ENCODE data around the gene IGFBPL1. TPM values are rescaled to one million over a fixed set of nuclear protein-coding genes. Genes with fewer than 3 reads are reported as not detected.

The IGFBPL1 gene
- total RNA-seq, 4 donors from 2014 or later, result not detected

DNA sequence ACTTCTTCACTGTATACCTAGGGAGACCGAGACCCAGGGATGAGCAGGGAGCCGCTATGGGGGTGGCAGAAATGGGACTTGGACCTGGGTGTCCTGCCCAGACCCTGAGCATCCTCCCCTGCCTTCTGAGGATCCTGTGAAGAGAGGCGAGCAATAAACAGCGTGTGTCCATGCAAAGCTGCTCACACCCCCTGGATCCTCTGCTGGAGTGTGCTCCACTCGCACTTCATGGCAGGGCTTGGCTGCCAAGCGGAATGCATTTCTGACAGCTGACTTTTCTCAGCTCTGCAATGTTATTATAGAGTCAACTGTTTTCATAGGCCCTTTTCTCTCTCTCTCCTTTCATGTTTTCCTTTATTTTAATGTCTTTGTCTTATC lies 62.8 kb downstream of the IGFBPL1 start:
- TF ChIP-seq CTCF (IDR thresholded peaks at IDR 0.05; ENCODE audit: low read depth), result no peak

DNA sequence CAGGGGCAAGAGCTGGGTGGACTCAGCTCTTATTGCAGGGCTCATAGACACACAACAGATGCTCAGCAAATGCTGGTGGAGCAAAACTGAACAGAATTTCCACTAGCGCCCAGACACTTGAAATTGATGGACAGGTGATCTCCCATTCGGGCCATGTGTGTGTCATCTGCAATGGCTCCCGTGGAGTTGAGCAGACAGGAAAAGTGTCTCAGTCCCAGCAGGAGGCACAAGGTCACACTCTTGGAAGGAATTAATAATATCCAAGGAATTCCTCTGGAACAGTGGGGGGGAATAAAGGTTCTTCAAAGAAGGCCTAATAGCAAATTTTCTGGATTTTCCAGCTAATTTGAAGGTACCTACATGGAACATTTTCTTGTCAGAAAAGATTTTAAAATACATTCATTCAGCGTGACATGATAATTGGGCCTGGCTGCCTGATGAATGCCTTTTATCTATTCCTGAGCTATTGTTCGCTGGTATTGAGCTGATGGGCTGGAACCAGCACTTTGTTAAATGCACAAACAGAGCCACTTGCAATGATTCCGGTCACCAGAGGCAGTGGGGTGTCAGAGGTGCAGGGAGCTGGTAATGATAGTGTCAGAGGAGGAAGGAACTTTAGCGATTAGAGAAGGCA lies 63.3 kb downstream of the IGFBPL1 start:
- no peak for TF ChIP-seq CTCF (IDR thresholded peaks at IDR 0.05; ENCODE audit: low read depth)

GRCh38 chr9:38359689-38360385 lies 64.4 kb downstream of the IGFBPL1 start:
- TF ChIP-seq CTCF (IDR thresholded peaks at IDR 0.05; ENCODE audit: low read depth), result no peak

GRCh38 chr9:38359297-38359653 lies 65.0 kb downstream of the IGFBPL1 start:
- TF ChIP-seq CTCF (IDR thresholded peaks at IDR 0.05; ENCODE audit: low read depth), result no peak

DNA sequence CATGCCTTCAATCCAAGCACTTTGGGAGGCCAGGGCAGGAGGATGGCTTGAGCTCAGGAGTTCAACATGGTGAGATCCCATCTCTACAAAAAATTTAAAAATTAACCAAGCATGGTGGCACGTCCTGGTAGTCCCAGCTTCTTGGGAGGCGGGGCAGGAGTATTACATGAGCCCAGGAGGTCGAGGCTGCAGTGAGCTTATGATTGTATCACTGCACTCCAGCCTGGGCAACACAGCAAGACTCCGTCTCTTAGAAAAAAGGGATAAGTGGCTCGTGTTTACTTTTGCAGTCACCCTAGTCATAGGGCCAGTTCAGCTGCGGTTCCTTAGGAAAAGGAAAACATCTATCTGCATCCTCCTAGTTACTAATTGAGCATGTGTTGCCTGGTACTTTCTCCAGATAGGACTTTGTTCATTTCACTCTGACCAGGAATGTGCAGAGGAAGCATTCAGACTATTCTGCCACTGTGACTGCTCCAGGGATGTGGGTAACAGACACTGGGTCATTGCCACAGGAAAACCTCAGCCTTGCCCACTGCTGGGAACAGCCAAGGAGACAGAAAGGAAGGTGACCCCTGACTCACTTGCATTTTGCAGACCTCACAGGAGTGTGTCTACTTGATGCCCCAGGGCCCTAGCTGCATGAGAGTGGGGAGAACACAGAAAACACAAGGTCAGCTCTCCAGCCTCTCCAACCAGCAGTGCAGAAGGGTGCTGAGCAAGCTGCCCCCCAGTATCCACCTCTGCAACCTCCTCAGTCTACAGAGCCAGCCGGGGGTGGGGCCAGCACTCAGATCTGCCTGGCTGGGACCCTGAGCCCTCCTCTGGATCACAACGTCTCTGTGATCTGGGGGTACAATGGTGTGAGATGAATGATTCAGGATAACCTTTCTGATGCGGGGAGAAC lies 65.6 kb downstream of the IGFBPL1 start:
- no peak for TF ChIP-seq CTCF (IDR thresholded peaks at IDR 0.05; ENCODE audit: low read depth)

DNA sequence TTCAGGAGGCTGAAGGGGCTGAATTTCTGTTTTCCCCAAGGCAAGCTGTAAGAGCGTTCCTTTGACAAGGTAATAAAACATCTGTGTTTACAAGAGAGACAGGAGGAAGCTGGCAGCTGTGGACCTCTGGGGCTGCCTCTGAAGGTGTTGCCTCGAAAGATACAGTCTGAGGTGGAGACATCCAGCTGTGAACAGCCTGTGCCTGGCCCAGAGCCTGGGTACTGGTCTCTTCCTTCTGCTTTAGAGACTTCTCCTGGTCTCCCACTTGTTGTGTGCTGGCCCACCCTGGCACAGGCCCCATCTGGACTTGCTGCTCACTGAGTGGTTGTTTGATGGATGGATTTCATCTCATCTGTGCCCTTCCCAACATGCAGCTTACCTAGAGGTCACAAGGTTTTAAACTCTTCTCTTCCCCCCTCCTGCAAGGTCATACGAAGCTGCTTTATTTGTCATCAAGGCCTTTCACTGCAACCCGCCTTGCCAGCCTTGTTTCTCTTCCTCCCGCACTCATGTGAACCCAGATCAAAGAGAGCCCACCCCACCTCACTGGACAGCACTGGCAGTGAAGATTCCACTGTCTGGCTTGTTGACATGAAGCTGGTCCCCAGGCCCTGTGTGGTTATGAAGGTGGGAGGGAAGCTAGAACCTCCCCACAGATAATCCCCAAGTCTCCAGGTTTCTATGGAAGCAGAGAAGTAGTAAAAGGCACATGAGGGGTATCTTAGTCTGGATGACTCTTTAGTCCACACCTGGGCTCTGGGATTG lies 66.7 kb downstream of the IGFBPL1 start:
- no peak for TF ChIP-seq CTCF (IDR thresholded peaks at IDR 0.05; ENCODE audit: low read depth)

Data from subcutaneous adipose tissue (tissue), 4 donors.